H1 (cell line): ENCODE data around the gene CHD5. TPM values are rescaled to one million over a fixed set of nuclear protein-coding genes. Genes with fewer than 3 reads are reported as not detected.

Source experiments
- CTCF ChIA-PET: fragments of 300-600 bp; sonication (Branson Sonifier 250); formaldehyde crosslinking; loops from one replicate; lab custom pipeline; 2021; ENCODE audit not compliant: partially characterized antibody; lab: Charles Lee
- POLR2A ChIA-PET: fragments of 300-600 bp; sonication (Branson Sonifier 250); formaldehyde crosslinking; loops from one replicate; lab custom pipeline; 2021; ENCODE audit warnings: inconsistent platforms; ENCODE audit not compliant: partially characterized antibody; lab: Charles Lee
- DNase-seq, 2 experiments: peaks; one replicate each; pipeline versions ENCODE4 v3.0.0 to v3.0.0-alpha.2; 2010 to 2022; ENCODE audit warnings: low spot score in 2 of 2, low read depth in 1 of 2, mixed read lengths in 1 of 2
- FAIRE-seq: peaks from 2 replicates; lab custom pipeline; 2011; peaks lifted over from hg19 to GRCh38; lab: Jason Lieb, UNC
- H2AFZ ChIP-seq: 2 replicates; pipeline ENCODE4 v1.8.1; 2012; ENCODE audit warnings: low read length, inconsistent platforms
- H2AK5ac ChIP-seq: 2 replicates; pipeline ENCODE4 v1.6.1; 2013; ENCODE audit warnings: low read depth, low read length
- H2BK120ac ChIP-seq: replicated peaks from 2 replicates; pipeline ENCODE3; 2013; ENCODE audit warnings: low read depth, low read length, inconsistent platforms
- H2BK12ac ChIP-seq: 2 replicates; pipeline ENCODE4 v1.6.1; 2013; ENCODE audit warnings: low read depth, low read length
- H2BK15ac ChIP-seq: 2 replicates; pipeline ENCODE4 v1.6.1; 2013; ENCODE audit warnings: low read length
- H2BK20ac ChIP-seq: 2 replicates; pipeline ENCODE4 v1.6.1; 2013; ENCODE audit warnings: low read length
- H2BK5ac ChIP-seq: 2 replicates; pipeline ENCODE4 v1.6.1; 2013; ENCODE audit warnings: low read depth, low read length
- H3K14ac ChIP-seq: 2 replicates; pipeline ENCODE4 v1.6.1; 2013; ENCODE audit warnings: inconsistent platforms; ENCODE audit not compliant: insufficient read length
- H3K18ac ChIP-seq: 2 replicates; pipeline ENCODE4 v1.6.1; 2013; ENCODE audit warnings: low read length; ENCODE audit errors: extremely low read depth
- H3K23ac ChIP-seq: 2 replicates; pipeline ENCODE4 v1.6.1; 2013; ENCODE audit warnings: inconsistent platforms; ENCODE audit not compliant: insufficient read length
- H3K23me2 ChIP-seq: 2 replicates; pipeline ENCODE4 v1.6.1; 2013; ENCODE audit warnings: low read depth, low read length
- H3K27ac ChIP-seq: 2 replicates; pipeline ENCODE4 v1.6.1; 2011; ENCODE audit warnings: low read depth, low read length, inconsistent platforms
- H3K27me3 ChIP-seq, 4 experiments: replicated peaks in 1 of 4; 1 replicate in 1 of 4; 2 replicates in 3 of 4; pipeline versions ENCODE4 v1.6.1 to v1.8.1; 2011 to 2013; ENCODE audit warnings: low read length in 3 of 4, mild to moderate bottlenecking in 3 of 4, inconsistent platforms in 2 of 4, mixed read lengths in 2 of 4, moderate library complexity in 1 of 4; ENCODE audit not compliant: control insufficient read depth in 3 of 4, insufficient read depth in 3 of 4; ENCODE audit errors: extremely low read depth in 1 of 4
- H3K36me3 ChIP-seq, 4 experiments: 2 replicates each; pipeline versions ENCODE4 v1.6.1 to v1.8.1; 2011 to 2013; ENCODE audit warnings: mild to moderate bottlenecking in 4 of 4, low read length in 3 of 4, moderate library complexity in 2 of 4, control low read depth in 1 of 4, inconsistent platforms in 1 of 4; ENCODE audit not compliant: insufficient read depth in 4 of 4, control insufficient read depth in 2 of 4
- H3K4ac ChIP-seq: replicated peaks from 2 replicates; pipeline ENCODE3; 2013; ENCODE audit warnings: low read length, low read depth, mixed read lengths, inconsistent platforms; ENCODE audit not compliant: insufficient read length
- H3K4me1 ChIP-seq, 4 experiments: replicated peaks in 1 of 4; 1 replicate in 1 of 4; 2 replicates in 3 of 4; pipeline versions ENCODE4 v1.6.1 to v1.8.1; 2011 to 2013; ENCODE audit warnings: low read length in 3 of 4, inconsistent platforms in 2 of 4, mixed read lengths in 1 of 4; ENCODE audit not compliant: insufficient read depth in 4 of 4, control insufficient read depth in 3 of 4
- H3K4me2 ChIP-seq, 2 experiments: 2 replicates each; pipeline versions ENCODE4 v1.6.1 to v1.8.1; 2011 to 2013; ENCODE audit warnings: low read depth in 2 of 2, low read length in 2 of 2, control low read depth in 1 of 2, inconsistent platforms in 1 of 2, mild to moderate bottlenecking in 1 of 2; ENCODE audit not compliant: insufficient read depth in 1 of 2
- H3K4me3 ChIP-seq, 4 experiments: fragments of 200-600, 300-600 bp in 1 of 4; sonication (generic), shearing (Covaris generic), sonication (Bioruptor Twin) in 1 of 4; 2 replicates each; pipeline versions ENCODE4 v1.5.1 to v1.8.1; 2011 to 2016; ENCODE audit warnings: low read length in 4 of 4, low read depth in 3 of 4, control low read depth in 2 of 4, inconsistent platforms in 2 of 4, mild to moderate bottlenecking in 2 of 4, mixed read lengths in 1 of 4, moderate library complexity in 1 of 4; ENCODE audit not compliant: insufficient read depth in 2 of 4; ENCODE audit errors: extremely low read depth in 1 of 4
- H3K56ac ChIP-seq: replicated peaks from 2 replicates; pipeline ENCODE3; 2013; ENCODE audit warnings: low read depth, mild to moderate bottlenecking, mixed read lengths, low read length, inconsistent platforms; ENCODE audit not compliant: insufficient read length
- H3K79me1 ChIP-seq: 2 replicates; pipeline ENCODE4 v1.6.1; 2013; ENCODE audit warnings: low read depth, low read length, control low read depth
- H3K79me2 ChIP-seq, 2 experiments: 2 replicates each; pipeline versions ENCODE4 v1.6.1 to v1.8.1; 2012 to 2013; ENCODE audit warnings: low read length in 2 of 2, mild to moderate bottlenecking in 2 of 2, inconsistent platforms in 1 of 2; ENCODE audit not compliant: insufficient read depth in 2 of 2, control insufficient read depth in 1 of 2
- H3K9ac ChIP-seq, 4 experiments: replicated peaks in 1 of 4; 1 replicate in 1 of 4; 2 replicates in 3 of 4; pipeline versions ENCODE4 v1.6.1 to v1.8.1; 2011 to 2013; ENCODE audit warnings: low read depth in 3 of 4, low read length in 3 of 4, control low read depth in 2 of 4, mild to moderate bottlenecking in 2 of 4, moderate library complexity in 2 of 4, inconsistent platforms in 1 of 4; ENCODE audit errors: extremely low read depth in 1 of 4
- H3K9me3 ChIP-seq, 2 experiments: 2 replicates each; pipeline versions ENCODE4 v1.6.1 to v1.8.1; 2012 to 2013; ENCODE audit warnings: mild to moderate bottlenecking in 2 of 2, moderate library complexity in 2 of 2, control low read depth in 1 of 2, inconsistent platforms in 1 of 2, low read depth in 1 of 2, low read length in 1 of 2, mixed read lengths in 1 of 2; ENCODE audit not compliant: insufficient read depth in 2 of 2
- H4K20me1 ChIP-seq, 2 experiments: replicated peaks in 1 of 2; 2 replicates each; pipeline versions ENCODE3 to v1.8.1; 2011 to 2013; ENCODE audit warnings: inconsistent platforms in 2 of 2, low read length in 2 of 2, mild to moderate bottlenecking in 1 of 2; ENCODE audit not compliant: insufficient read depth in 2 of 2, control insufficient read depth in 1 of 2
- H4K5ac ChIP-seq: 2 replicates; pipeline ENCODE4 v1.6.1; 2013; ENCODE audit warnings: low read length, low read depth, mixed read lengths, inconsistent platforms; ENCODE audit not compliant: insufficient read length
- H4K8ac ChIP-seq: 2 replicates; pipeline ENCODE4 v1.8.0; 2013; ENCODE audit warnings: mild to moderate bottlenecking, moderate library complexity, low read length, inconsistent platforms; ENCODE audit not compliant: insufficient read depth; ENCODE audit errors: extremely low read depth
- H4K91ac ChIP-seq: replicated peaks from 2 replicates; pipeline ENCODE3; 2013; ENCODE audit warnings: low read length, mixed read lengths, inconsistent platforms; ENCODE audit not compliant: insufficient read length
- CHD2 ChIP-seq: IDR thresholded peaks from 2 replicates; pipeline ENCODE4 v1.6.1; 2012; ENCODE audit warnings: low read length, improper control_type of control experiment
- RAD21 ChIP-seq, 2 experiments: IDR thresholded peaks in 1 of 2; conservative IDR thresholded peaks in 1 of 2; 2 replicates each; pipeline ENCODE4 v1.6.1; 2011; ENCODE audit warnings: low read depth in 2 of 2, low read length in 2 of 2, improper control_type of control experiment in 1 of 2, inconsistent platforms in 1 of 2, mild to moderate bottlenecking in 1 of 2, moderate library complexity in 1 of 2
- WGBS, 2 experiments: shearing (Covaris generic) in 1 of 2; methylation state at CpG; one replicate each; pipeline versions ENCODE4 v1.1.6 to v1.1.7; 2013 to 2015; ENCODE audit warnings: low lambda C conversion rate in 2 of 2, mixed read lengths in 2 of 2, inconsistent platforms in 1 of 2, low coverage in 1 of 2, missing lambda C conversion rate in 1 of 2; ENCODE audit not compliant: insufficient replicate concordance in 2 of 2, insufficient coverage in 1 of 2, insufficient read length in 1 of 2; ENCODE audit errors: extremely low coverage in 1 of 2, missing lambda C conversion rate in 1 of 2; 5-methylcytosine and 5-hydroxymethylcytosine counted together
- polyA plus RNA-seq, 7 experiments: library from polyadenylated mRNA; depleted of rRNA in 3 of 7; stranded (reverse) in 5 of 7; unstranded in 2 of 7; fragments of >200 nt in 5 of 7; fragments of 200-250 nt in 2 of 7; gene quantifications; 1 replicate in 5 of 7; 2 replicates in 1 of 7; 4 replicates in 1 of 7; pipeline versions ENCODE4 v1.2.1 to v1.2.3, GENCODE V29; 2011 to 2013; ENCODE audit warnings: missing spikeins in 2 of 7, mixed read lengths in 2 of 7
- total RNA-seq: library from RNA; stranded (reverse); fragmentation: NEBNext Ultra II Directional; extraction: Animal tissue kit (Norgen Biotek cat#: 25700); gene quantifications from 2 replicates; pipeline ENCODE4 v1.2.1, GENCODE V29; 2021
- TF ChIP-seq, protein P1 (sequence below), 3 experiments: IDR thresholded peaks; 1 replicate in 2 of 3; 2 replicates in 1 of 3; pipeline versions ENCODE4 v1.5.1 to v1.6.1; 2011; ENCODE audit warnings: low read length in 3 of 3, mild to moderate bottlenecking in 3 of 3, inconsistent platforms in 2 of 3, low read depth in 1 of 3, moderate library complexity in 1 of 3; ENCODE audit not compliant: insufficient read depth in 1 of 3; ENCODE audit errors: control extremely low read depth in 1 of 3

The CHD5 gene
- total and polyA plus RNA-seq, 2 of the 8 experiments (the other 6 are each of a cell fraction or from before 2014, with no cell fraction given): 0.42 to 1.8 TPM

DNA sequence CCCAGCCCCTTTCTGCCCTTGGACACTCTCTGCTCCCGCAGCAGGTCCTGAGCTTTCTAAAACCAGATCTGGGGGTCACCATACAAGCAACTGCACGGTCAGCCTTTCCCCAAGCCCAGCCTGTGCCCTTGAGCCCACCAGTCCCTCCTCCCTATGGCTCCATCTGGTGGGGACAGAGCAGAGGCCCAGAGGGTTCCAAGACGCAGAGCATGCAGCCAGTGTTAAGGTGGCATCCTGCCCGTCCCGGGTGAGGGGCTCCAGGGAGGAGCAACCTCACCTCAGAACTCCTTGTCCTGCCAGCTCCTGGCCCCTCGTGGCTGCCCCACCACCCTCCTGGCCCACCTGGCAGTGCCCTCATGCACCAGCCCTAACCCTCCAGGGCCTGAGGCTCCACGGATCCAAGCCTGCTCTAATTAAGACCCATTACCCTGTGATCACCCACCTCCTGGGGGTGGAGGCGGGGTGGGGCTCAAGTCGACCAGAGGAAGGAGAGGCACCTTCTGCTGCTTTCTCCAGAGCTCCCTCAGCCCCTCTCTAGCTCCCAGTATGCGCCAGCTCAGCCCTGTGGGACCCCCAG lies 8.5 kb downstream of the CHD5 start:
- Histone ChIP-seq H3K18ac (no peak overlapping the region), H4K91ac (no peak overlapping the region), H3K56ac (no peak overlapping the region), H3K36me3 (no peaks in the 10 kb centered on the region), H3K4me1 (no peaks in the 10 kb centered on the region; a peak in 1 of 7 replicates), H2AK5ac (no peak overlapping the region), H3K79me2 (no peaks in the 10 kb centered on the region), H2BK20ac (no peak overlapping the region), H2BK12ac (no peak overlapping the region), H3K4me2 (no peak overlapping the region), H3K27me3 (peaks cover 0 to 8% (median 1%) of the 10 kb centered on the region in 4 experiments; a peak in 2 of 7 replicates), H2AFZ (no peak overlapping the region), H2BK15ac (no peak overlapping the region), H3K9ac (no peak overlapping the region), H3K23me2 (peaks cover 18% of the 10 kb centered on the region; the same call in 1 of the 2 replicates), H2BK120ac (no peak overlapping the region), H3K9me3 (no peaks in the 10 kb centered on the region), H2BK5ac (no peak overlapping the region), H3K27ac (no peak overlapping the region), H3K4me3 (no peak overlapping the region), H3K4ac (no peak overlapping the region), H3K23ac (no peak overlapping the region), H3K14ac (no peak overlapping the region), H4K5ac (no peak overlapping the region), H4K20me1 (peaks cover 0 to 15% of the 10 kb centered on the region in 2 experiments), H4K8ac (no peak overlapping the region), H3K79me1 (no peaks in the 10 kb centered on the region)
- ChIA-PET POLR2A (no interaction called here), CTCF (interaction anchor here (0.7 to 5.4 kb wide), 27 partner anchors 10 to 132 kb away, joined by 3 to 40 read pairs (median 4); no protein-coding TSS in a partner anchor)
- FAIRE-seq (no peak), DNase-seq (no peak)
- WGBS, 2 experiments: 83% methylated on average over 10 of the region's 10 CpGs; no CpG with 5 or more reads in 1 of the 2 experiments
- TF ChIP-seq, protein P1, sequence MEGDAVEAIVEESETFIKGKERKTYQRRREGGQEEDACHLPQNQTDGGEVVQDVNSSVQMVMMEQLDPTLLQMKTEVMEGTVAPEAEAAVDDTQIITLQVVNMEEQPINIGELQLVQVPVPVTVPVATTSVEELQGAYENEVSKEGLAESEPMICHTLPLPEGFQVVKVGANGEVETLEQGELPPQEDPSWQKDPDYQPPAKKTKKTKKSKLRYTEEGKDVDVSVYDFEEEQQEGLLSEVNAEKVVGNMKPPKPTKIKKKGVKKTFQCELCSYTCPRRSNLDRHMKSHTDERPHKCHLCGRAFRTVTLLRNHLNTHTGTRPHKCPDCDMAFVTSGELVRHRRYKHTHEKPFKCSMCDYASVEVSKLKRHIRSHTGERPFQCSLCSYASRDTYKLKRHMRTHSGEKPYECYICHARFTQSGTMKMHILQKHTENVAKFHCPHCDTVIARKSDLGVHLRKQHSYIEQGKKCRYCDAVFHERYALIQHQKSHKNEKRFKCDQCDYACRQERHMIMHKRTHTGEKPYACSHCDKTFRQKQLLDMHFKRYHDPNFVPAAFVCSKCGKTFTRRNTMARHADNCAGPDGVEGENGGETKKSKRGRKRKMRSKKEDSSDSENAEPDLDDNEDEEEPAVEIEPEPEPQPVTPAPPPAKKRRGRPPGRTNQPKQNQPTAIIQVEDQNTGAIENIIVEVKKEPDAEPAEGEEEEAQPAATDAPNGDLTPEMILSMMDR (IDR thresholded peaks at IDR 0.05; ENCODE audit: control extremely low read depth in 1 of 3, insufficient read depth in 1 of 3, low read depth in 1 of 3, low read length in 3 of 3): peak in 2 of 3 experiments; percentile 74 to 77; a peak in 3 of 4 replicates
- TF ChIP-seq CHD2 (no peak), RAD21 (IDR thresholded peaks at IDR 0.05 in 1 of 2, conservative IDR thresholded peaks at IDR 0.05 in 1 of 2; ENCODE audit: low read depth in 2 of 2, low read length in 2 of 2) (peak; percentile 67 to 79)
